ENCODE measurements around the gene KLF7. TPM values are rescaled to one million over a fixed set of nuclear protein-coding genes. Genes with fewer than 3 reads are reported as not detected.

The KLF7 gene
- 7.3 and 11.6 TPM in 2 replicates for total RNA-seq (2014; rRNA removed; shearing (Covaris generic))

DNA sequence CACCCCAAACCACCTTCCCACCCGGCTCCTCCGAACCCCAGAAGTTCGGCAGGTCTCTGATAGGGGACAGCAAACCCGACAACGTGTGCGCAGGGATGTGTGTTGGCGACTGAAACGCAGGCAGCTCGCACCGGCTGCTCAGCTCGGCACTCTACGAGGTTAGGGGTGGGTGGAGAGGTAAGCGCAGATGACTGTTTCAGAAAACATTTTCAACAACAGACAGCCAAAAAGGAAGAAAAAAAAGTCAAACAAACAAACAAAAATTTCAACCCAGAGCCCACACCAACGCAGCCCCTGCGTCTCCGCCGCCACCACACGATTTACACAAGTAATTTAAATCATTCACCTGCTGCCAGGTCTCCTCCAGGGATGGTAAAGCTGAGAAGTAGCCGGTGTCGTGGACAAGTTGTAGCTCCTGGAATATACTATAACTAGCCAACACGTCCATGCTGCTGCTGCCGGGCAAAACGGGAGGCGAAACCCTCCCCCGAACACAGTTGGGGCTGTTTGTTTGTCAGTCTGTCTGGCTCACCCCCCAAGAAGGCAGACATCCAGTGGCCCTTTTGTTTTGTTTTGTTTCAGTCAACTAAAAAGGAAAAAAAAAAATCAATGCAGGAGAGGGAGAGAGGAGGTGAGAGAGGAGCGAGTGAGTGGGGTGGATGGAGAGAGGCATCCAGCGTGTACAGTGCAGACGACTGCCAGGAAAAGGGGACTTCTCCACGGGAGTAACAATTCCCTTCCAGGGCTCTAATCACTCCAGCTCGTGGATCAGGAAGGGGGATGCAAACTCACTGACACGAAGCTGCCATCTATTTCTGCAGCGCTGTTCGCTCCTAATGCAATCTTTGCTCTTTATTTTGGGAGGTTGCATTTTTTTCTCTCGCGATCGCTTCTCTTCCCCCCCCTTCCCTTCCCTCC is at the start of gene KLF7:
KLF7 (minus strand) TSS at position 828 of the 918 bp plus-strand sequence; CDS start at position 448, 380 bp downstream.
- peak; percentile 59 for DNase-seq (ENCODE audit: low read depth)

- DNase-seq (ENCODE audit: low read depth) = no peak
Measured at GRCh38 chr2:207215308-207215707, 49.6 kb upstream of the KLF7 start.

GRCh38 chr2:207214446-207214845 is 48.7 kb upstream of the KLF7 start:
- DNase-seq (ENCODE audit: low read depth) = no peak

GRCh38 chr2:207206011-207206410 is 40.3 kb upstream of the KLF7 start:
- DNase-seq (ENCODE audit: low read depth) = no peak

- no peak for DNase-seq (ENCODE audit: low read depth)
Measured at GRCh38 chr2:207205173-207205957, 39.6 kb upstream of the KLF7 start.

- DNase-seq (ENCODE audit: low read depth) = no peak
Measured at GRCh38 chr2:207203056-207203455, 37.3 kb upstream of the KLF7 start.

- DNase-seq (ENCODE audit: low read depth) = peak; percentile 58
Measured at GRCh38 chr2:207202645-207203044, 36.9 kb upstream of the KLF7 start.

GRCh38 chr2:207201416-207201815 is 35.7 kb upstream of the KLF7 start:
- DNase-seq (ENCODE audit: low read depth) = no peak

DNA sequence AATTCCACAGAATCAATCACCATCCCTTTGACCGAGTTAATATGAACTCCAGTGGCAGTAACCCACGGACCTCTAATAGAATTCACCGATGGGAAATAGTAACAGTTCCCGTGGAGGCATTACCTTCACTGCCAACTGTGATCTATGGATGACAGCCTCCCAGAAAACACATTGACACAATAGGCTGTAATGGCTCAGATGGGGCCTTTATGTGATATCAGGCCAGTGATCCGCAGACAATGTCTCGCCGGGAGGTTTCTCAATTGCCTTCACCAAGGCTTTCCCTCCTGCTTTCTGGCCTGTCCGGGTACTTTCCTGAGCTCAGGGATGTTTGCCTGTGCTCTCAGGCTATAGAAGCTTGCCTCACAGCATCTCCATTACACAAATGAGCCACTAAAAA is 34.4 kb upstream of the KLF7 start:
- no peak for DNase-seq (ENCODE audit: low read depth)

GRCh38 chr2:207194028-207194427 is 28.3 kb upstream of the KLF7 start:
- no peak for DNase-seq (ENCODE audit: low read depth)

GRCh38 chr2:207188626-207189419 is 23.1 kb upstream of the KLF7 start:
- peak; percentile 45 for DNase-seq (ENCODE audit: low read depth)

- no peak for DNase-seq (ENCODE audit: low read depth)
Measured at GRCh38 chr2:207185372-207185771, 19.6 kb upstream of the KLF7 start.

DNA sequence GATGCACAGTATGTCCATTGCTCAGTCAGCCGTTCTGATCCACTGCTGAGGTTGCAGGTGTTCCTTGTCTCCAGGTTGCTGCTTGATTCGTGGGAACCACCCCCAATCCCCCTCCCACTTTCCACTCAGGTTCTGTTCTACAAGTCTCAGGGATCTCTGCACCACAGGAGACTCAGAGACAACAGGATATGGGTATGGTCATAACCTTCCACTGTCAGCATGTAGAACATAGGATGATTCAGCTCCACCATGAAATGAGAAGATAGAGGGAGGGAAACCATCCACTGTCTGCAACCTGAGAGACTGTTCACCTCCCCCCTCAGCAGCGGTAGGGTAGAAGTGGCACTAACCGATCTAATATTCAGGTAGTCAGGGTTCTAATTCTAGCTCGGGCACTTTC is 19.0 kb upstream of the KLF7 start:
- peak; percentile 42 for DNase-seq (ENCODE audit: low read depth)

- DNase-seq (ENCODE audit: low read depth) = peak; percentile 77
Measured at GRCh38 chr2:207184348-207184747, 18.6 kb upstream of the KLF7 start.

DNA sequence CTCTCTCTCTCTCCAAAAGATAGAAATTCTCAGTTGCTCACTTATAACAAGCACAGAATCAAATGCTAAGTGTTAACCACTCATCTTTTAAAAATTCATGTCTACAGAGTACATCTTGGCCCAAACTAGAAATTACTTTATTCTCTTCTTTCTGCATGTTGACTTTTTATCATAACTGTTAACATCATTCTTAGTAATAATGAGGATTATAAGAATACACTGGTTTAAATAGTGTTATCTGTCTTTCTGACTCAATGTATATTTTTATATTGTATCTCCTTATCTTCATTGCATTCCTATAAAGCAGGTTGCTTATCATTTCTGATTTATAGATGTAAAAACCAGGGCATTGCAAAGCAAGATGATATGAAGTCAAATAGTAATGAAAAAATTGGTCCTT is 17.8 kb upstream of the KLF7 start:
- DNase-seq (ENCODE audit: low read depth) = no peak

- DNase-seq (ENCODE audit: low read depth) = peak; percentile 78
Measured at GRCh38 chr2:207182911-207183310, 17.2 kb upstream of the KLF7 start.

- DNase-seq (ENCODE audit: low read depth) = peak; percentile 84
Measured at GRCh38 chr2:207181526-207182274, 16.0 kb upstream of the KLF7 start.

- DNase-seq (ENCODE audit: low read depth) = peak; percentile 44
Measured at GRCh38 chr2:207180741-207181140, 15.0 kb upstream of the KLF7 start.

DNA sequence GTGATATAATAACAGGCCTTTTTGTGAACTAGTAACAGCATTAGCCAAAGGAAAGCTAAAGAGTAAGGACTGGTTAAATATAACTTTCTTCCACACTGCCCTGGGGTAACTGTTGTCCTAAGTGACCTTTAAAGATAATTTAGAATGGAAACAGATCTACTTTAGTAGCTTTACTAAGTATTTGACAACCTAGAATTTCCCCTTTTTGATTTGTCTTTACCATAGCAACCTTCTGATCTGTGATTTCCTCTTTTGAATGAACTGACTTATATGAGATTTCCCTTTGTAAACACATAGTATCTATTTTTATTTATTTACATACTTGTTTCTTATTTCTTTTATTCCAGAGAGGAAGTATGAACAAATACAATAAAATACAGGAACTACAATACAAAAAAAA is 10.5 kb upstream of the KLF7 start:
- DNase-seq (ENCODE audit: low read depth) = no peak

- no peak for DNase-seq (ENCODE audit: low read depth)
Measured at GRCh38 chr2:207173641-207174040, 7.9 kb upstream of the KLF7 start.

Measured in M059J (cell line).